NOMO-1 treated with DMSO at 0.1 percent for 48 hours (cell line): ENCODE measurements around the gene LIPH.
"Not testable (repeated sequence)": the region's sequence is repeated elsewhere in the genome, so short reads cannot be mapped to it uniquely, and the experiment has no call there.

Experiments
- DNase-seq: peaks from one replicate; lab custom pipeline; 2025; ENCODE audit not compliant: unreplicated experiment; lab: John Stamatoyannopoulos, UW

The LIPH gene

GRCh38 chr3:185552358-185552877 is at the start of gene LIPH:
Gene LIPH (minus strand): TSS chr3:185552588. CDS start chr3:185552471, 117 bp downstream.
- peak; percentile 66 for DNase-seq

GRCh38 chr3:185595526-185595925 is 43.1 kb upstream of the LIPH start:
- peak; percentile 98 for DNase-seq

GRCh38 chr3:185594073-185594472 is 41.7 kb upstream of the LIPH start:
- peak; percentile 81 for DNase-seq

- no peak for DNase-seq
Observed at GRCh38 chr3:185586686-185587039, 34.3 kb upstream of the LIPH start.

GRCh38 chr3:185585859-185586685 is 33.7 kb upstream of the LIPH start, which contains the start of gene SENP2:
Gene SENP2 (plus strand): TSS chr3:185586295. CDS start chr3:185586414, 119 bp downstream.
- DNase-seq, result peak; percentile 100

GRCh38 chr3:185585518-185585858 is 33.1 kb upstream of the LIPH start:
- DNase-seq, result no peak

GRCh38 chr3:185584686-185585085 is 32.3 kb upstream of the LIPH start:
- no peak for DNase-seq

GRCh38 chr3:185583925-185584324 is 31.5 kb upstream of the LIPH start:
- no peak for DNase-seq

- no peak for DNase-seq
Observed at GRCh38 chr3:185582871-185583270, 30.5 kb upstream of the LIPH start.

- DNase-seq, result no peak
Observed at GRCh38 chr3:185582236-185582635, 29.8 kb upstream of the LIPH start.

- peak; percentile 64 for DNase-seq
Observed at GRCh38 chr3:185575108-185575869, 22.9 kb upstream of the LIPH start.

- DNase-seq, result no peak
Observed at GRCh38 chr3:185572183-185572582, 19.8 kb upstream of the LIPH start.

- DNase-seq, result no peak
Observed at GRCh38 chr3:185561958-185562357, 9.6 kb upstream of the LIPH start.

- no peak for DNase-seq
Observed at GRCh38 chr3:185561374-185561943, 9.1 kb upstream of the LIPH start.

- no peak for DNase-seq
Observed at GRCh38 chr3:185560676-185561075, 8.3 kb upstream of the LIPH start.

GRCh38 chr3:185559706-185560090 is 7.3 kb upstream of the LIPH start:
- no peak for DNase-seq

- DNase-seq, result no peak
Observed at GRCh38 chr3:185558395-185558794, 6.0 kb upstream of the LIPH start.

GRCh38 chr3:185556640-185557039 is 4.3 kb upstream of the LIPH start:
- DNase-seq, result not testable (repeated sequence)

- DNase-seq, result no peak
Observed at GRCh38 chr3:185555860-185556347, 3.5 kb upstream of the LIPH start.

GRCh38 chr3:185555101-185555501 is 2.7 kb upstream of the LIPH start:
- DNase-seq, result no peak

GRCh38 chr3:185549651-185550111 is 2.7 kb downstream of the LIPH start:
- DNase-seq, result no peak
